Left lung (tissue), 10 donors: Measurements from ENCODE around the gene UNC45A. TPM values are rescaled to one million over a fixed set of nuclear protein-coding genes. Genes with fewer than 3 reads are reported as not detected.

Source experiments
- ATAC-seq: fragments of 200-7000 bp; cut with Tn5 transposase; one replicate; pipeline ENCODE4 v1.9.1; 2020; ENCODE audit warnings: moderate library complexity
- DNase-seq, 4 donors: peaks; one replicate each; pipeline ENCODE4 v3.0.0-alpha.2; 2013 to 2020
- H3K27ac ChIP-seq, 2 donors: fragments of 200-600 bp; sonication (generic) in 1 of 2; one replicate each; pipeline versions ENCODE4 v1.5.0 to v1.8.0; 2020 to 2021
- H3K27me3 ChIP-seq, 2 donors: fragments of 200-600 bp; sonication (generic) in 1 of 2; one replicate each; pipeline versions ENCODE4 v1.5.0 to v1.8.0; 2020 to 2021
- H3K36me3 ChIP-seq, 2 donors: fragments of 200-600 bp; sonication (generic) in 1 of 2; one replicate each; pipeline versions ENCODE4 v1.5.0 to v1.8.0; 2020 to 2021
- H3K4me1 ChIP-seq, 2 donors: fragments of 200-600 bp; one replicate each; pipeline ENCODE4 v1.8.0; 2021
- H3K4me3 ChIP-seq, 2 donors: fragments of 200-600 bp; sonication (generic) in 1 of 2; one replicate each; pipeline versions ENCODE4 v1.5.0 to v1.8.0; 2020 to 2021; ENCODE audit warnings: mild to moderate bottlenecking in 1 of 2
- H3K9me3 ChIP-seq, 2 donors: fragments of 200-600 bp; sonication (generic) in 1 of 2; one replicate each; pipeline versions ENCODE4 v1.5.0 to v1.8.0; 2020 to 2021
- CTCF ChIP-seq, 2 donors: fragments of 200-600 bp; sonication (generic) in 1 of 2; IDR thresholded peaks; one replicate each; pipeline versions ENCODE4 v1.5.0 to v1.8.0; 2021; ENCODE audit warnings: antibody characterized with exemption in 2 of 2
- intact Hi-C, 2 donors: fragments of 100-400 bp; cut with DNase I; formaldehyde crosslinking; loops; one replicate each; pipeline versions ENCODE4 v1.11.2 to v1.14.2; 2022
- polyA plus RNA-seq, 6 donors: library from polyadenylated mRNA; unstranded; fragments of 120-200 nt; gene quantifications; one replicate each; pipeline ENCODE4 v1.2.1, GENCODE V29; 2013; ENCODE audit not compliant: insufficient read length in 6 of 6
- total RNA-seq, 2 donors: library from RNA; stranded (reverse); fragmentation: NEBNext Ultra II Directional; extraction: Animal tissue kit (Norgen Biotek cat#: 25700); gene quantifications; one replicate each; pipeline ENCODE4 v1.2.1, GENCODE V29; 2021
- donor health status: DM: no; HTN: yes; CAD: no.
- donor health status: DM: no; HTN: no; CAD: no.

The UNC45A gene
- total and polyA plus RNA-seq, 8 donors = 62.3 to 80.4 (median 70.7) TPM

GRCh38 chr15:90988296-90988695, 53.2 kb downstream of the UNC45A start:
- H3K27me3 ChIP-seq = no peaks in the 10 kb centered on the region
- no peak for TF ChIP-seq CTCF (IDR thresholded peaks at IDR 0.05)

GRCh38 chr15:90989040-90989768, 54.1 kb downstream of the UNC45A start:
- Histone ChIP-seq H3K4me3 (no peak overlapping the region), H3K9me3 (no peaks in the 10 kb centered on the region), H3K27ac (no peak overlapping the region), H3K4me1 (peaks cover 0 to 14% of the 10 kb centered on the region in 2 donors), H3K27me3 (no peaks in the 10 kb centered on the region), H3K36me3 (no peaks in the 10 kb centered on the region)
- no peak for TF ChIP-seq CTCF (IDR thresholded peaks at IDR 0.05)
- intact Hi-C loops = no loop called here
- no peak for DNase-seq
- no peak for ATAC-seq

More at GRCh38 chr15:90988296-90988695, 53.2 kb downstream of the UNC45A start:
- peaks cover 0 to 14% of the 10 kb centered on the region in 2 donors for H3K4me1 ChIP-seq
- no peaks in the 10 kb centered on the region for H3K36me3 ChIP-seq
- H3K27ac ChIP-seq = no peak overlapping the region
- no peaks in the 10 kb centered on the region for H3K9me3 ChIP-seq
- intact Hi-C loops = no loop called here
- ATAC-seq (peak; percentile 37), DNase-seq (no peak)
- H3K4me3 ChIP-seq = no peak overlapping the region

- H3K4me1 ChIP-seq = peaks cover 0 to 20% of the 10 kb centered on the region in 2 donors
- TF ChIP-seq CTCF (IDR thresholded peaks at IDR 0.05) = no peak
- no peak for ATAC-seq
- H3K36me3 ChIP-seq = no peaks in the 10 kb centered on the region
- no peak overlapping the region for H3K4me3 ChIP-seq
- H3K9me3 ChIP-seq = no peaks in the 10 kb centered on the region
- DNase-seq = no peak
- intact Hi-C loops = no loop called here
- no peaks in the 10 kb centered on the region for H3K27me3 ChIP-seq
- H3K27ac ChIP-seq = no peak overlapping the region
Observed at GRCh38 chr15:90990446-90990845, 55.4 kb downstream of the UNC45A start.

GRCh38 chr15:90991587-90992285, 56.7 kb downstream of the UNC45A start:
- no peak for ATAC-seq
- Histone ChIP-seq H3K4me3 (no peak overlapping the region), H3K27me3 (no peaks in the 10 kb centered on the region), H3K36me3 (no peaks in the 10 kb centered on the region), H3K27ac (no peak overlapping the region), H3K4me1 (peaks cover 0 to 22% of the 10 kb centered on the region in 2 donors), H3K9me3 (no peaks in the 10 kb centered on the region)
- no peak for TF ChIP-seq CTCF (IDR thresholded peaks at IDR 0.05)
- no peak for DNase-seq
- intact Hi-C loops = no loop called here

GRCh38 chr15:90994059-90994416, 59.0 kb downstream of the UNC45A start:
- Histone ChIP-seq H3K27me3 (no peaks in the 10 kb centered on the region), H3K4me1 (peaks cover 0 to 10% of the 10 kb centered on the region in 2 donors), H3K9me3 (no peaks in the 10 kb centered on the region), H3K36me3 (peaks cover 0 to 17% of the 10 kb centered on the region in 2 donors), H3K27ac (peak overlapping the region; percentile 62 to 83), H3K4me3 (peak overlapping the region; percentile 92 to 98)
- DNase-seq (peak in 2 of 4 donors; percentile 35 to 86), ATAC-seq (peak; percentile 32)
- intact Hi-C loops = no loop called here
- TF ChIP-seq CTCF (IDR thresholded peaks at IDR 0.05) = no peak
